ENCODE measurements around the gene PXN. TPM values are rescaled to one million over a fixed set of nuclear protein-coding genes. Genes with fewer than 3 reads are reported as not detected.

PXN gene
- total and polyA plus RNA-seq, 10 of the 15 experiments (the other 5 are each of a cell fraction or from before 2014, with no cell fraction given): 1.0 to 32.0 (median 11.5) TPM

GRCh38 chr12:120183211-120183631, 82.3 kb downstream of the PXN start:
- ChIA-PET CTCF (interaction anchor here (1.0 kb wide), 1 partner anchor 96 kb away, joined by 3 read pairs; no protein-coding TSS in a partner anchor), POLR2A (no interaction called here), RAD21 (ENCODE audit: unreplicated experiment) (no interaction called here), SMC1A (ENCODE audit: uncharacterized antibody, unreplicated experiment) (no interaction called here)
- Histone ChIP-seq H3K36me3 (ENCODE audit: control insufficient read depth in 2 of 2, insufficient read depth in 2 of 2, low read length in 1 of 2) (peaks cover 35 to 52% of the 10 kb centered on the region in 2 experiments; a peak in 3 of 4 replicates), H3K27ac (ENCODE audit: control insufficient read depth, insufficient read depth) (no peak overlapping the region), H4K20me1 (ENCODE audit: control insufficient read depth, insufficient read depth) (no peaks in the 10 kb centered on the region), H3K4me1 (ENCODE audit: control insufficient read depth, insufficient read depth, low read length) (peaks cover 10% of the 10 kb centered on the region; the same call in 1 of the 2 replicates), H3K4me2 (ENCODE audit: control insufficient read depth, insufficient read depth) (no peak overlapping the region), H3K4me3 (no peak overlapping the region), H2AFZ (ENCODE audit: control insufficient read depth, low read depth, low read length) (no peak overlapping the region), H3K79me2 (ENCODE audit: control insufficient read depth, insufficient read depth, low read length) (peaks cover 17% of the 10 kb centered on the region), H3K9ac (ENCODE audit: control insufficient read depth, insufficient read depth, low read length) (no peak overlapping the region), H3K9me3 (replicated peaks; ENCODE audit: control insufficient read depth, insufficient read depth, low read length) (no peaks in the 10 kb centered on the region), H3K27me3 (replicated peaks in 1 of 2; ENCODE audit: control insufficient read depth in 2 of 2, insufficient read depth in 2 of 2, low read length in 1 of 2) (no peaks in the 10 kb centered on the region)
- intact Hi-C loops (cut with micrococcal nuclease; ENCODE audit: unreplicated experiment): no loop called here
- no peak for FAIRE-seq
- ATAC-seq: no peak
- no TSS peak for BruUV-seq (replicated peaks)
- 99% methylated on average over 5 of the region's 5 CpGs for WGBS (ENCODE audit: insufficient coverage, insufficient replicate concordance, low lambda C conversion rate, missing lambda C conversion rate)
- in situ Hi-C loops (cut with MboI): no loop called here
- DNase-seq (ENCODE audit: low read depth, low spot score): no peak
- TF ChIP-seq NBN (IDR thresholded peaks at IDR 0.05) (no peak), GABPA (IDR thresholded peaks at IDR 0.05; ENCODE audit: low read depth) (no peak), STAT3 (IDR thresholded peaks at IDR 0.05; ENCODE audit: low read depth, low read length) (no peak), NFXL1 (IDR thresholded peaks at IDR 0.05; ENCODE audit: borderline replicate concordance) (no peak), RFX5 (IDR thresholded peaks at IDR 0.05; ENCODE audit: low read depth, low read length) (no peak), PRDM15 (CRISPR knock-in tag; IDR thresholded peaks at IDR 0.05) (no peak), DPF2 (IDR thresholded peaks at IDR 0.05) (no peak), ATF2 (IDR thresholded peaks at IDR 0.05; ENCODE audit: low read length) (no peak)
- TF ChIP-seq, protein P1, sequence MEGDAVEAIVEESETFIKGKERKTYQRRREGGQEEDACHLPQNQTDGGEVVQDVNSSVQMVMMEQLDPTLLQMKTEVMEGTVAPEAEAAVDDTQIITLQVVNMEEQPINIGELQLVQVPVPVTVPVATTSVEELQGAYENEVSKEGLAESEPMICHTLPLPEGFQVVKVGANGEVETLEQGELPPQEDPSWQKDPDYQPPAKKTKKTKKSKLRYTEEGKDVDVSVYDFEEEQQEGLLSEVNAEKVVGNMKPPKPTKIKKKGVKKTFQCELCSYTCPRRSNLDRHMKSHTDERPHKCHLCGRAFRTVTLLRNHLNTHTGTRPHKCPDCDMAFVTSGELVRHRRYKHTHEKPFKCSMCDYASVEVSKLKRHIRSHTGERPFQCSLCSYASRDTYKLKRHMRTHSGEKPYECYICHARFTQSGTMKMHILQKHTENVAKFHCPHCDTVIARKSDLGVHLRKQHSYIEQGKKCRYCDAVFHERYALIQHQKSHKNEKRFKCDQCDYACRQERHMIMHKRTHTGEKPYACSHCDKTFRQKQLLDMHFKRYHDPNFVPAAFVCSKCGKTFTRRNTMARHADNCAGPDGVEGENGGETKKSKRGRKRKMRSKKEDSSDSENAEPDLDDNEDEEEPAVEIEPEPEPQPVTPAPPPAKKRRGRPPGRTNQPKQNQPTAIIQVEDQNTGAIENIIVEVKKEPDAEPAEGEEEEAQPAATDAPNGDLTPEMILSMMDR (IDR thresholded peaks at IDR 0.05 in 2 of 3, conservative IDR thresholded peaks at IDR 0.05 in 1 of 3; ENCODE audit: control insufficient read depth in 2 of 3, extremely low read depth in 1 of 3, insufficient read depth in 1 of 3, low read depth in 3 of 3, low read length in 3 of 3): no peak
- TF ChIP-seq, protein P2, sequence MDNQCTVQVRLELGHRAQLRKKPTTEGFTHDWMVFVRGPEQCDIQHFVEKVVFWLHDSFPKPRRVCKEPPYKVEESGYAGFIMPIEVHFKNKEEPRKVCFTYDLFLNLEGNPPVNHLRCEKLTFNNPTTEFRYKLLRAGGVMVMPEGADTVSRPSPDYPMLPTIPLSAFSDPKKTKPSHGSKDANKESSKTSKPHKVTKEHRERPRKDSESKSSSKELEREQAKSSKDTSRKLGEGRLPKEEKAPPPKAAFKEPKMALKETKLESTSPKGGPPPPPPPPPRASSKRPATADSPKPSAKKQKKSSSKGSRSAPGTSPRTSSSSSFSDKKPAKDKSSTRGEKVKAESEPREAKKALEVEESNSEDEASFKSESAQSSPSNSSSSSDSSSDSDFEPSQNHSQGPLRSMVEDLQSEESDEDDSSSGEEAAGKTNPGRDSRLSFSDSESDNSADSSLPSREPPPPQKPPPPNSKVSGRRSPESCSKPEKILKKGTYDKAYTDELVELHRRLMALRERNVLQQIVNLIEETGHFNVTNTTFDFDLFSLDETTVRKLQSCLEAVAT (IDR thresholded peaks at IDR 0.05): no peak
